Keratinocyte (primary cell): ENCODE data around the gene PARP3. TPM values are rescaled to one million over a fixed set of nuclear protein-coding genes. Genes with fewer than 3 reads are reported as not detected.

ENCODE experiments used
- DNase-seq: peaks from one replicate; pipeline ENCODE4 v3.0.0-alpha.2; 2011; ENCODE audit warnings: low read depth, missing footprints, low spot score
- FAIRE-seq: peaks from 2 replicates; lab custom pipeline; 2011; peaks lifted over from hg19 to GRCh38; lab: Jason Lieb, UNC
- H2AFZ ChIP-seq: 2 replicates; pipeline ENCODE4 v1.6.0; 2012; ENCODE audit warnings: low read length, control low read depth, inconsistent platforms; ENCODE audit not compliant: control insufficient read depth
- H3K27ac ChIP-seq: 2 replicates; pipeline ENCODE4 v1.5.1; 2011; ENCODE audit warnings: low read length; ENCODE audit not compliant: control insufficient read depth, insufficient read depth
- H3K27me3 ChIP-seq: 3 replicates; pipeline ENCODE4 v1.6.0; 2011; ENCODE audit warnings: low read length; ENCODE audit not compliant: control insufficient read depth, insufficient read depth; ENCODE audit errors: extremely low read depth
- H3K36me3 ChIP-seq, 2 experiments: 2 replicates in 1 of 2; 3 replicates in 1 of 2; pipeline ENCODE4 v1.5.1; 2011; ENCODE audit warnings: low read length in 2 of 2, mild to moderate bottlenecking in 1 of 2; ENCODE audit not compliant: control insufficient read depth in 2 of 2, insufficient read depth in 2 of 2; ENCODE audit errors: extremely low read depth in 1 of 2
- H3K4me1 ChIP-seq: 3 replicates; pipeline ENCODE4 v1.5.1; 2011; ENCODE audit warnings: low read length; ENCODE audit not compliant: control insufficient read depth, insufficient read depth; ENCODE audit errors: extremely low read depth
- H3K4me2 ChIP-seq: 3 replicates; pipeline ENCODE4 v1.6.0; 2011; ENCODE audit warnings: low read depth, low read length; ENCODE audit not compliant: control insufficient read depth, insufficient read depth; ENCODE audit errors: extremely low read depth
- H3K4me3 ChIP-seq, 3 experiments: fragments of 200-600 bp in 1 of 3; sonication (generic) in 1 of 3; 2 replicates in 2 of 3; 3 replicates in 1 of 3; pipeline ENCODE4 v1.5.1; 2011 to 2016; ENCODE audit warnings: low read length in 3 of 3, mild to moderate bottlenecking in 3 of 3, control low read depth in 2 of 3, inconsistent platforms in 1 of 3, low read depth in 1 of 3, mixed read lengths in 1 of 3, mixed run types in 1 of 3, moderate library complexity in 1 of 3; ENCODE audit not compliant: control insufficient read depth in 2 of 3, insufficient read depth in 2 of 3; ENCODE audit errors: extremely low read depth in 1 of 3
- H3K79me2 ChIP-seq: 2 replicates; pipeline ENCODE4 v1.6.0; 2012; ENCODE audit warnings: low read length; ENCODE audit not compliant: control insufficient read depth, insufficient read depth
- H3K9ac ChIP-seq: 3 replicates; pipeline ENCODE4 v1.6.0; 2011; ENCODE audit warnings: low read length; ENCODE audit not compliant: control insufficient read depth, insufficient read depth; ENCODE audit errors: extremely low read depth
- H3K9me1 ChIP-seq: 3 replicates; pipeline ENCODE4 v1.6.0; 2011; ENCODE audit warnings: low read length; ENCODE audit not compliant: control insufficient read depth, insufficient read depth; ENCODE audit errors: extremely low read depth
- H3K9me3 ChIP-seq: 2 replicates; pipeline ENCODE4 v1.5.1; 2012; ENCODE audit warnings: low read depth, low read length; ENCODE audit not compliant: control insufficient read depth
- H4K20me1 ChIP-seq: 3 replicates; pipeline ENCODE4 v1.6.0; 2011; ENCODE audit warnings: low read length; ENCODE audit not compliant: control insufficient read depth, insufficient read depth; ENCODE audit errors: extremely low read depth
- CTCF ChIP-seq, 3 experiments: IDR thresholded peaks in 1 of 3; conservative IDR thresholded peaks in 1 of 3; optimal IDR thresholded peaks in 1 of 3; 2 replicates in 2 of 3; 3 replicates in 1 of 3; pipeline versions ENCODE3 to v1.5.1; 2011; ENCODE audit warnings: low read length in 3 of 3, mild to moderate bottlenecking in 3 of 3, moderate library complexity in 2 of 3, control low read depth in 1 of 3, inconsistent platforms in 1 of 3; ENCODE audit not compliant: insufficient read depth in 2 of 3; ENCODE audit errors: extremely low read depth in 1 of 3
- EZH2 ChIP-seq: IDR thresholded peaks from one replicate; pipeline ENCODE4 v1.6.1; 2012; ENCODE audit warnings: inconsistent platforms, mild to moderate bottlenecking, low read length, moderate library complexity
- dilution Hi-C: fragments of 300-500 bp; cut with MboI; formaldehyde crosslinking; loops from one replicate; pipeline ENCODE4 v1.7.0; 2020; ENCODE audit warnings: low sequenced_read_pairs; ENCODE audit not compliant: extremely low pct_ligation_motif_present
- polyA plus RNA-seq, 5 experiments: library from polyadenylated mRNA; depleted of rRNA in 3 of 5; stranded (reverse) in 3 of 5; stranded (forward) in 1 of 5; unstranded in 1 of 5; fragments of >200 nt; gene quantifications; 1 replicate in 1 of 5; 2 replicates in 3 of 5; 3 replicates in 1 of 5; pipeline versions ENCODE4 v1.2.1 to v1.2.3, GENCODE V29; 2011 to 2012; ENCODE audit warnings: missing spikeins in 2 of 5, low read depth in 1 of 5, low replicate concordance in 1 of 5

PARP3 gene
- polyA plus RNA-seq, 1 donor (not counting 4 experiments of a cell fraction or from before 2014, with no cell fraction given): 6.4 TPM

GRCh38 chr3:51946796-51947195 is 4.6 kb downstream of the PARP3 start:
- Histone ChIP-seq H3K9me1 (no peaks in the 10 kb centered on the region), H3K9me3 (no peaks in the 10 kb centered on the region), H3K4me3 (no peak overlapping the region), H3K4me2 (no peak overlapping the region), H3K27me3 (peaks cover 2% of the 10 kb centered on the region), H3K27ac (no peak overlapping the region), H2AFZ (no peak overlapping the region), H4K20me1 (no peaks in the 10 kb centered on the region), H3K4me1 (peaks cover 10% of the 10 kb centered on the region), H3K36me3 (peaks cover 0 to 1% of the 10 kb centered on the region in 2 experiments), H3K9ac (no peak overlapping the region), H3K79me2 (no peaks in the 10 kb centered on the region)
- dilution Hi-C loops: no loop called here
- no peak for FAIRE-seq
- DNase-seq: no peak
- TF ChIP-seq EZH2: no peak
- TF ChIP-seq CTCF (optimal IDR thresholded peaks at IDR 0.05 in 1 of 3, IDR thresholded peaks at IDR 0.05 in 1 of 3, conservative IDR thresholded peaks at IDR 0.05 in 1 of 3; ENCODE audit: extremely low read depth in 1 of 3, insufficient read depth in 2 of 3, low read length in 3 of 3): no peak

- no peak for FAIRE-seq
- H3K27me3 ChIP-seq: peaks cover 2% of the 10 kb centered on the region
- dilution Hi-C loops: no loop called here
- H2AFZ ChIP-seq: no peak overlapping the region
- H3K9ac ChIP-seq: no peak overlapping the region
- H3K27ac ChIP-seq: no peak overlapping the region
- DNase-seq: no peak
- H3K36me3 ChIP-seq: peaks cover 0 to 1% of the 10 kb centered on the region in 2 experiments
- H3K4me2 ChIP-seq: no peak overlapping the region
- H4K20me1 ChIP-seq: no peaks in the 10 kb centered on the region
- no peak overlapping the region for H3K4me3 ChIP-seq
- no peaks in the 10 kb centered on the region for H3K9me3 ChIP-seq
- no peaks in the 10 kb centered on the region for H3K9me1 ChIP-seq
- no peak for TF ChIP-seq CTCF (optimal IDR thresholded peaks at IDR 0.05 in 1 of 3, IDR thresholded peaks at IDR 0.05 in 1 of 3, conservative IDR thresholded peaks at IDR 0.05 in 1 of 3; ENCODE audit: extremely low read depth in 1 of 3, insufficient read depth in 2 of 3, low read length in 3 of 3)
- no peak for TF ChIP-seq EZH2
- no peaks in the 10 kb centered on the region for H3K79me2 ChIP-seq
- peaks cover 8% of the 10 kb centered on the region for H3K4me1 ChIP-seq
These were observed 5.2 kb downstream of the PARP3 start for GRCh38 chr3:51947215-51947900.
